PC-9 (cell line): ENCODE data around the gene AKR1C1.

ENCODE experiments used
- EZH2 ChIP-seq: fragments of 200-600 bp; sonication (generic); IDR thresholded peaks from 2 replicates; pipeline ENCODE4 v1.8.0; 2017; ENCODE audit warnings: antibody characterized with exemption, low read depth
- TF ChIP-seq, protein P1 (sequence below): fragments of 200-600 bp; sonication (generic); conservative IDR thresholded peaks from 2 replicates; pipeline ENCODE4 v1.6.1; 2017; ENCODE audit warnings: mixed run types, antibody characterized with exemption, mild to moderate bottlenecking, moderate library complexity

DNA sequence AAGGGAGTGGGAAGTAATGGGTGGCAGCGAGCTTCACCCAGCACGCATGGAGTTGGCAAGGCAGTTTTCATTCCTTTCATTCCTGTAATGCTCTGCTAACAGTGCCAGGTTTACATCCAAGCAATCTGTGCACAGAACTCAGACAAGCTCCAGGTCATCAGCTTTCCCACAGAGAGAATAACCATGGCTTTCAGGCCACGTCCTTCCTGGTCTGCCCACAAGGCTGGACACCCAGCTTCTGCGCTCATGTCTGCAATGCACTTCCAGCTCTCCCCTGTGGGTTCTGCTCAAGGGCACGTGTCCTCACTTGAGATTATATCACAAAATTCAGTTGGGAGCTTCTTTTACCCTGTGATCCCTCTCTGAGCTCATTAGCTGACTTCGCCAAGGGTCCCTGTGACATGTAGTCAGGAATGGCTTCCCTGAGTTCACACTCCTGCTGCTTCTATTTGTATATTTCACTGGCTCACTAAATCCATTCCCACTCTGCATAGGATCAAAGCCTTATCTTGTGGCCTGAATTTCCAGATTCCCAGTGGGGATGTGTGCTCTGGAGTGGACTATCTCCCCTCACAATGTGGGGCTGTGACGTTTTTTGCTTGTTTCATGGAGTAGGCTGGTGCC lies 21.9 kb downstream of the AKR1C1 start:
- TF ChIP-seq, protein P1, sequence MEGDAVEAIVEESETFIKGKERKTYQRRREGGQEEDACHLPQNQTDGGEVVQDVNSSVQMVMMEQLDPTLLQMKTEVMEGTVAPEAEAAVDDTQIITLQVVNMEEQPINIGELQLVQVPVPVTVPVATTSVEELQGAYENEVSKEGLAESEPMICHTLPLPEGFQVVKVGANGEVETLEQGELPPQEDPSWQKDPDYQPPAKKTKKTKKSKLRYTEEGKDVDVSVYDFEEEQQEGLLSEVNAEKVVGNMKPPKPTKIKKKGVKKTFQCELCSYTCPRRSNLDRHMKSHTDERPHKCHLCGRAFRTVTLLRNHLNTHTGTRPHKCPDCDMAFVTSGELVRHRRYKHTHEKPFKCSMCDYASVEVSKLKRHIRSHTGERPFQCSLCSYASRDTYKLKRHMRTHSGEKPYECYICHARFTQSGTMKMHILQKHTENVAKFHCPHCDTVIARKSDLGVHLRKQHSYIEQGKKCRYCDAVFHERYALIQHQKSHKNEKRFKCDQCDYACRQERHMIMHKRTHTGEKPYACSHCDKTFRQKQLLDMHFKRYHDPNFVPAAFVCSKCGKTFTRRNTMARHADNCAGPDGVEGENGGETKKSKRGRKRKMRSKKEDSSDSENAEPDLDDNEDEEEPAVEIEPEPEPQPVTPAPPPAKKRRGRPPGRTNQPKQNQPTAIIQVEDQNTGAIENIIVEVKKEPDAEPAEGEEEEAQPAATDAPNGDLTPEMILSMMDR = no peak
- no peak for TF ChIP-seq EZH2
